Stimulated activated memory B cell treated with anti-CD40 and anti-IgM and Interleukin-4, amounts not matched to agents 10 μg/mL and 1 μg/mL and 100 μg/mL, for 72 hours (primary cell): ENCODE results near the gene ZNF264.
"Not testable (repeated sequence)": the region's sequence is repeated elsewhere in the genome, so short reads cannot be mapped to it uniquely, and the experiment has no call there.

ENCODE experiments used
- ATAC-seq: fragments of 150-1000 bp; cut with Tn5 transposase; 2 replicates; pipeline ENCODE4 v1.10.0; 2021
- H3K27ac Mint-ChIP-seq: one replicate; pipeline ENCODE4 v1.8.0; 2022; ENCODE audit warnings: mild to moderate bottlenecking, mixed read lengths
- H3K27me3 Mint-ChIP-seq: one replicate; pipeline ENCODE4 v1.8.0; 2022; ENCODE audit warnings: mixed read lengths
- H3K36me3 Mint-ChIP-seq: one replicate; pipeline ENCODE4 v1.8.0; 2022; ENCODE audit warnings: mixed read lengths
- H3K4me1 Mint-ChIP-seq: one replicate; pipeline ENCODE4 v1.8.0; 2022; ENCODE audit warnings: mixed read lengths
- H3K4me3 Mint-ChIP-seq: one replicate; pipeline ENCODE4 v1.8.0; 2022; ENCODE audit warnings: mild to moderate bottlenecking, moderate library complexity, mixed read lengths
- H3K9me3 Mint-ChIP-seq: one replicate; pipeline ENCODE4 v1.8.0; 2022; ENCODE audit warnings: mixed read lengths

Gene ZNF264

GRCh38 chr19:57231686-57232085 is 40.4 kb downstream of the ZNF264 start:
- Mint-ChIP-seq H3K27me3 (no peaks in the 10 kb centered on the region), H3K4me1 (peaks cover 22% of the 10 kb centered on the region), H3K27ac (peak overlapping the region; percentile 74), H3K9me3 (peaks cover 3% of the 10 kb centered on the region), H3K36me3 (no peaks in the 10 kb centered on the region), H3K4me3 (no peak overlapping the region)
- ATAC-seq, result no peak

DNA sequence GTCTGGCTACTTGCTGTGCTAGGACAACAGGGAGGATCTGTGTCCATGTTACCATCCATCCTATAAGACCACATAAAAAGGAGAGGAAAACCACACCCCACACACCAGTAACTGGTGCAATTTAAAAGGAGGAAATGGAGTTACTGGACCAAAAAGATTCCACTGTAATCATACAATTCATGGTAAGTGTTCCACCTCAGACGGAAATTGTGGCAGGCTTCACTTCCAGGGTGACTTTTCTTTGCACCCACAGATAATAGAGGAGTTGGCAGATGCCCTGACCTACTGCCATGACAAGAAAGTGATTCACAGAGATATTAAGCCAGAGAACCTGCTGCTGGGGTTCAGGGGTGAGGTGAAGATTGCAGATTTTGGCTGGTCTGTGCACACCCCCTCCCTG is 41.9 kb downstream of the ZNF264 start:
- Mint-ChIP-seq H3K4me3 (no peak overlapping the region), H3K36me3 (no peaks in the 10 kb centered on the region), H3K27ac (peak overlapping the region; percentile 23), H3K27me3 (no peaks in the 10 kb centered on the region), H3K9me3 (peaks cover 3% of the 10 kb centered on the region), H3K4me1 (peaks cover 22% of the 10 kb centered on the region)
- ATAC-seq, result peak; percentile 20

DNA sequence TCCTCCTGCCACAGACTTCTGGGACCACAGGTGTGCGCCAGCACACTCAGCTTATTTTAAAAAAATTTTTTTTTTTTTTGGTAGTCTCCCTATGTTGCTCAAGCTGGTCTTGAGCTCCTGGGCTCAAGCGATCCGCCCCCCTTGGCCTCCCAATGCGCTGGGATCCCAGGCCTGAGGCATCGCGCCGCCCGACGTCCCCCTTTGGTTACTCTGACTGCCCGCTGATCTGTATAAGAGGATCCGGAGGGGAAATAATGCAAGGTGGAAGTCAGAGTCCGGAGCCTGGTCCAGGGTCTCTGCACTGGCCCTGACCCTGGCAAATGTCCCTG is 48.6 kb downstream of the ZNF264 start:
- peaks cover 43% of the 10 kb centered on the region for H3K4me1 Mint-ChIP-seq
- H3K9me3 Mint-ChIP-seq, result no peaks in the 10 kb centered on the region
- H3K27ac Mint-ChIP-seq, result peak overlapping the region; percentile 97
- ATAC-seq, result no peak
- H3K4me3 Mint-ChIP-seq, result peak overlapping the region; percentile 83
- no peaks in the 10 kb centered on the region for H3K27me3 Mint-ChIP-seq
- peaks cover 19% of the 10 kb centered on the region for H3K36me3 Mint-ChIP-seq

- ATAC-seq, result peak; percentile 96
- peaks cover 25% of the 10 kb centered on the region for H3K36me3 Mint-ChIP-seq
- H3K27ac Mint-ChIP-seq, result peak within 1 kb of the TSS; percentile 97
- H3K9me3 Mint-ChIP-seq, result no peaks in the 10 kb centered on the region
- no peaks in the 10 kb centered on the region for H3K27me3 Mint-ChIP-seq
- peak within 1 kb of the TSS; percentile 83 for H3K4me3 Mint-ChIP-seq
- peaks cover 48% of the 10 kb centered on the region for H3K4me1 Mint-ChIP-seq
These were observed 49.2 kb downstream of the ZNF264 start, which contains the start of gene ZNF805 for GRCh38 chr19:57240311-57241090. Gene ZNF805 (plus strand): TSS chr19:57240632. CDS start chr19:57240892, 260 bp downstream.

GRCh38 chr19:57241176-57241575 is 49.9 kb downstream of the ZNF264 start:
- no peak for ATAC-seq
- Mint-ChIP-seq H3K27me3 (no peaks in the 10 kb centered on the region), H3K36me3 (peaks cover 30% of the 10 kb centered on the region), H3K4me3 (peak overlapping the region; percentile 83), H3K9me3 (no peaks in the 10 kb centered on the region), H3K4me1 (peaks cover 48% of the 10 kb centered on the region), H3K27ac (peak overlapping the region; percentile 97)

DNA sequence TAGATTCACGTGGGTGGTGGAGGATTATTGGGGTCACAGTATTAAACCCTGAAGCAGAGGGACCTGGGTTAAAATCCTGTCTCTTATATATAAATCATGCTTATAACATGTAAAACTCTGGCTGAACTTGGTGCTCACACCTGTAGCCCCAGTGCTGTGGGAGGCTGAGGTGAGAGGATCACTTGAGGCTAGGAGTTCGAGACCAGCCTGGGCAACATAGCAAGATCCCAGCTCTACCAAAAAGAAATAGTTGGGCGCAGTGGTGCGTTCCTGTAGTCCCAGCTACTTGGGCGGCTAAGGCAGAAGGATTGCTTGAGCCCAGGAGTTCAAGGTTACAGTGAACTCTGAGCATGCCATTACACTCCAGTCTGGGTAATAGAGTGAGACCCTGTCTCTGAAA is 51.5 kb downstream of the ZNF264 start:
- no peak overlapping the region for H3K4me3 Mint-ChIP-seq

GRCh38 chr19:57244513-57244912 is 53.2 kb downstream of the ZNF264 start:
- Mint-ChIP-seq H3K36me3 (peaks cover 55% of the 10 kb centered on the region), H3K9me3 (no peaks in the 10 kb centered on the region), H3K27ac (peak overlapping the region; percentile 72), H3K27me3 (no peaks in the 10 kb centered on the region), H3K4me3 (no peak overlapping the region), H3K4me1 (peaks cover 48% of the 10 kb centered on the region)
- peak; percentile 79 for ATAC-seq

More for the DNA sequence above, 51.5 kb downstream of the ZNF264 start:
- peaks cover 48% of the 10 kb centered on the region for H3K4me1 Mint-ChIP-seq
- no peaks in the 10 kb centered on the region for H3K27me3 Mint-ChIP-seq
- peaks cover 39% of the 10 kb centered on the region for H3K36me3 Mint-ChIP-seq
- ATAC-seq, result no peak
- no peaks in the 10 kb centered on the region for H3K9me3 Mint-ChIP-seq
- H3K27ac Mint-ChIP-seq, result no peak overlapping the region

DNA sequence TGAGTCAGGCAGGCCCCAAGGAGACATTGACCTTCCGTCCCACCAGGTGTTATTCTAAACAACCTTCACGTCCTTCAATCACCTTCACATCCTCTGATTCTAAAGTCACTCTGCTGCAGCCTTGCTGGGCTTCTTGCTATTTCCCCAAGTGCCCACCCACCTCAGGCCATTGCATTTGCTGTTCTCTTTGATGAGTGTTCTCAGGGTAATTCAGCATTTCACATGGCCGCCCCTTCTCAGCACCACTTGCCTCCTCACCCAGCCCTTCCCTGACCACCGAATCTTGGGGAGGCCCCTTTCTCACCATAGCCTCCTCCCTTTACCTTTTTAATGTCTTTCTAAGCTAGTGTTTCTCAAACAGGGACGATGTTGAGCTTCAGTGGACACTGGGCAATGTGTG is 53.8 kb downstream of the ZNF264 start:
- peaks cover 59% of the 10 kb centered on the region for H3K36me3 Mint-ChIP-seq
- peak overlapping the region; percentile 72 for H3K27ac Mint-ChIP-seq

GRCh38 chr19:57245959-57246358 is 54.7 kb downstream of the ZNF264 start:
- Mint-ChIP-seq H3K27ac (no peak overlapping the region), H3K9me3 (no peaks in the 10 kb centered on the region), H3K27me3 (no peaks in the 10 kb centered on the region), H3K36me3 (peaks cover 65% of the 10 kb centered on the region), H3K4me3 (no peak overlapping the region), H3K4me1 (peaks cover 42% of the 10 kb centered on the region)
- no peak for ATAC-seq

More for the DNA sequence above, 53.8 kb downstream of the ZNF264 start:
- Mint-ChIP-seq H3K27me3 (no peaks in the 10 kb centered on the region), H3K9me3 (no peaks in the 10 kb centered on the region), H3K4me1 (peaks cover 45% of the 10 kb centered on the region), H3K4me3 (peak overlapping the region; percentile 23)
- ATAC-seq, result no peak

GRCh38 chr19:57248646-57249045 is 57.3 kb downstream of the ZNF264 start:
- H3K27me3 Mint-ChIP-seq, result no peaks in the 10 kb centered on the region
- no peak overlapping the region for H3K4me3 Mint-ChIP-seq
- no peak for ATAC-seq
- no peaks in the 10 kb centered on the region for H3K9me3 Mint-ChIP-seq
- peaks cover 28% of the 10 kb centered on the region for H3K4me1 Mint-ChIP-seq
- no peak overlapping the region for H3K27ac Mint-ChIP-seq
- H3K36me3 Mint-ChIP-seq, result peaks cover 90% of the 10 kb centered on the region

DNA sequence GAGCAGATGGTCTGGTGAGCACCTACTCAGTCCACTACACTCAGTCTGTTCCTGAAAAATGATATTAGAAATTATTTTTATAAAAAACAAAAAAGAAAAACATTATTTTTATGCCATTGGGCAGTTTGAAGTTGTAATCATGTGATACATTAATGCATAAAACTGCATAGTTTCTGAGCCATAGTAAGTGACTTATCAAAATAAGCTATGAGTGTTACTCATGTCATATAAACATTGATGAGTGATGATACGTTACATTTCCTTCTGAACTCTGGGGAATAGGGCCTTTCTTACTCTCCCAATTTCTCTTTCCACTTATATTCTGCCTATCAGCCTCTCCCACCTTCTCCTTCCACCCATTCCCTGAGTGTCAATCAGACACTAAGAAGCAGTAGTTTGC is 58.0 kb downstream of the ZNF264 start:
- H3K27ac Mint-ChIP-seq, result no peak overlapping the region
- no peaks in the 10 kb centered on the region for H3K27me3 Mint-ChIP-seq
- peaks cover 21% of the 10 kb centered on the region for H3K4me1 Mint-ChIP-seq
- H3K9me3 Mint-ChIP-seq, result no peaks in the 10 kb centered on the region
- no peak for ATAC-seq
- peaks cover 90% of the 10 kb centered on the region for H3K36me3 Mint-ChIP-seq
- no peak overlapping the region for H3K4me3 Mint-ChIP-seq

DNA sequence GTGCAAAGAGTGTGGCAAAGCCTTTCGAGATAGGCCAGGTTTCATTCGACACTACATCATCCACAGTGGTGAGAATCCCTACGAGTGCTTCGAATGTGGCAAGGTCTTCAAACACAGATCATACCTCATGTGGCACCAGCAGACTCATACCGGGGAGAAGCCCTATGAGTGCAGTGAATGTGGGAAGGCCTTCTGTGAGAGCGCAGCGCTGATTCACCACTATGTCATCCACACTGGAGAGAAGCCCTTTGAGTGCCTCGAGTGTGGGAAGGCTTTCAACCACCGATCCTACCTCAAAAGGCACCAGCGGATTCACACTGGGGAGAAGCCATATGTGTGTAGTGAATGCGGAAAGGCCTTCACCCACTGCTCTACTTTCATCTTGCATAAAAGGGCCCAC is 62.5 kb downstream of the ZNF264 start:
- not testable (repeated sequence) for H3K4me3 Mint-ChIP-seq, ATAC-seq, H3K27me3 Mint-ChIP-seq, H3K9me3 Mint-ChIP-seq, H3K27ac Mint-ChIP-seq
- H3K4me1 Mint-ChIP-seq, result peaks cover 18% of the 10 kb centered on the region
- peaks cover 86% of the 10 kb centered on the region for H3K36me3 Mint-ChIP-seq

- ATAC-seq, result no peak
- H3K36me3 Mint-ChIP-seq, result peaks cover 68% of the 10 kb centered on the region
- no peaks in the 10 kb centered on the region for H3K9me3 Mint-ChIP-seq
- H3K27me3 Mint-ChIP-seq, result no peaks in the 10 kb centered on the region
- peaks cover 19% of the 10 kb centered on the region for H3K4me1 Mint-ChIP-seq
- no peak overlapping the region for H3K4me3 Mint-ChIP-seq
- no peak overlapping the region for H3K27ac Mint-ChIP-seq
These were observed 70.7 kb downstream of the ZNF264 start for GRCh38 chr19:57262044-57262443.

DNA sequence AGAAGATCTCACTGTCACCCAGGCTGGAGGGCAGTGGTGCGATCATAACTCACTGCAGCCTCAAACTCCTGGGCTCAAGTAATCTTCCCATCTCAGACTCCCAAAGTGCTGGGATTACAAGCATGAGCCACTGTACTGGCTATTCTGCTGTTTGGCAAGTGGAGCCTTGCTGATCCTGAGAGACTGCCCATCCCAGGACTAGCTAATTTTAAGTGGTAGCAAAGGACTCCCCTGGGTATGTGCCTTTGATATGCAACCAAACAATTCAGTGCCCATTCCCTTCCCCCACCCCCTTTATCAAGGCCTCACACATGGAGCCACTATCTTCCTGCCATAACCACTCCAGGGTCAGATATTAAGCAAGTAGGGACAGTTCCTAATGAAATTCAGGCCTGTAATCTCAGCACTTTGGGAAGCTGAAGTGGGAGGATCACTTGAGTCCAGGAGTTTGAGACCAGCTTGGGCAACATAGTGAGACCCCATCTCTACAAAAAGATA is 72.0 kb downstream of the ZNF264 start:
- Mint-ChIP-seq H3K4me3 (no peak overlapping the region), H3K27ac (no peak overlapping the region), H3K27me3 (no peaks in the 10 kb centered on the region), H3K36me3 (peaks cover 60% of the 10 kb centered on the region), H3K4me1 (peaks cover 20% of the 10 kb centered on the region), H3K9me3 (no peaks in the 10 kb centered on the region)
- ATAC-seq, result no peak

DNA sequence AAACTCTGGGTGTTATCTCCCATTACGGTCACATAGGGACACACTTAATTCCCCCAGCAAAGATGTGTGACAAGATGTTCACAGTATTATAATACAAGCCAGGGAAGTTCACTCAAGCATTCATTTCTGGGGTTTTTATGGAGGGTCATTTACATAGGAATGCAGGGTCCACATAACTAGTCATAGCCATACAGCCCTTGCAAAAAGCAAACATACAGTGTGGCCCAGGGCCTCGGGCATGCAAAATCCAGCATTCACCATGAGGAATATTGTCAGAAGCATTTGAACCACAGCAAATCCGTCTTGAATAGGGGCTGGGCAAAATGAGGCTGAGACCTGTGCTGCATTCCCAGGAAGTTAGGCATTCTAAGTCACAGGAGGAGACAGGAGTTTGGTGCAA is 76.0 kb downstream of the ZNF264 start:
- H3K4me3 Mint-ChIP-seq, result no peak overlapping the region
- no peaks in the 10 kb centered on the region for H3K9me3 Mint-ChIP-seq
- no peak for ATAC-seq
- H3K27ac Mint-ChIP-seq, result peak overlapping the region; percentile 16
- H3K27me3 Mint-ChIP-seq, result no peaks in the 10 kb centered on the region
- peaks cover 31% of the 10 kb centered on the region for H3K36me3 Mint-ChIP-seq
- peaks cover 49% of the 10 kb centered on the region for H3K4me1 Mint-ChIP-seq
